CD4-positive, CD25-positive, alpha-beta regulatory T cell (primary cell): Measurements from ENCODE around the gene CAB39L. TPM values are rescaled to one million over a fixed set of nuclear protein-coding genes. Genes with fewer than 3 reads are reported as not detected.

Experiments
- ATAC-seq, 2 donors: fragments of 150-1000 bp; cut with Tn5 transposase; one replicate each; pipeline ENCODE4 v1.10.0; 2021; ENCODE audit warnings: low read depth in 2 of 2, moderate number of reproducible peaks in 2 of 2, moderate library complexity in 1 of 2
- DNase-seq, 3 donors: peaks; one replicate each; pipeline versions ENCODE4 v3.0.0 to v3.0.0-alpha.2; 2012 to 2022; ENCODE audit warnings: mixed read lengths in 1 of 3
- H3K27ac ChIP-seq: one replicate; pipeline ENCODE4 v1.7.0; 2013; ENCODE audit warnings: mild to moderate bottlenecking, low read length; ENCODE audit not compliant: insufficient read depth, poor library complexity, severe bottlenecking
- H3K27me3 ChIP-seq: one replicate; pipeline ENCODE4 v1.7.0; 2013; ENCODE audit warnings: low read length; ENCODE audit not compliant: control insufficient read depth, insufficient read depth
- H3K36me3 ChIP-seq: one replicate; pipeline ENCODE4 v1.7.0; 2013; ENCODE audit warnings: mild to moderate bottlenecking, low read length, moderate library complexity; ENCODE audit not compliant: control insufficient read depth, insufficient read depth
- H3K4me1 ChIP-seq: 2 replicates; pipeline ENCODE4 v1.7.0; 2013; ENCODE audit warnings: mild to moderate bottlenecking, low read length; ENCODE audit not compliant: insufficient read depth, control insufficient read depth, poor library complexity, severe bottlenecking
- H3K4me3 ChIP-seq: one replicate; pipeline ENCODE4 v1.7.0; 2013; ENCODE audit warnings: low read depth, mild to moderate bottlenecking, low read length, moderate library complexity
- H3K9me3 ChIP-seq, 2 experiments: 1 replicate in 1 of 2; 2 replicates in 1 of 2; pipeline ENCODE4 v1.7.0; 2013; ENCODE audit warnings: low read length in 2 of 2, mild to moderate bottlenecking in 1 of 2, moderate library complexity in 1 of 2; ENCODE audit not compliant: control insufficient read depth in 2 of 2
- H3K27ac Mint-ChIP-seq, 3 donors: one replicate each; pipeline ENCODE4 v1.8.0; 2020 to 2022; ENCODE audit warnings: mild to moderate bottlenecking in 3 of 3, mixed read lengths in 3 of 3, moderate library complexity in 2 of 3
- H3K27me3 Mint-ChIP-seq: one replicate; pipeline ENCODE4 v1.8.0; 2022; ENCODE audit warnings: mild to moderate bottlenecking, mixed read lengths
- H3K36me3 Mint-ChIP-seq: one replicate; pipeline ENCODE4 v1.8.0; 2020; ENCODE audit warnings: mixed read lengths
- H3K4me1 Mint-ChIP-seq, 4 donors: one replicate each; pipeline ENCODE4 v1.8.0; 2020 to 2022; ENCODE audit warnings: mixed read lengths in 4 of 4, mild to moderate bottlenecking in 1 of 4
- H3K4me3 Mint-ChIP-seq, 4 donors: one replicate each; pipeline ENCODE4 v1.8.0; 2020 to 2022; ENCODE audit warnings: mild to moderate bottlenecking in 4 of 4, mixed read lengths in 4 of 4, moderate library complexity in 3 of 4
- H3K9me3 Mint-ChIP-seq, 7 donors: one replicate each; pipeline ENCODE4 v1.8.0; 2020 to 2022; ENCODE audit warnings: mixed read lengths in 7 of 7, mild to moderate bottlenecking in 3 of 7, moderate library complexity in 2 of 7
- polyA plus RNA-seq, 4 donors: library from polyadenylated mRNA; unstranded; fragments of 300-500 nt; fragmentation: Illumina TruSeq; gene quantifications; one replicate each; pipeline ENCODE4 v1.2.3, GENCODE V29; 2021
- total RNA-seq: library from RNA; stranded (reverse); gene quantifications from one replicate; pipeline ENCODE4 v1.2.3, GENCODE V29; 2022

CAB39L gene
- total and polyA plus RNA-seq, 5 donors from 2014 or later = 3.0 to 13.9 (median 7.3) TPM

DNA sequence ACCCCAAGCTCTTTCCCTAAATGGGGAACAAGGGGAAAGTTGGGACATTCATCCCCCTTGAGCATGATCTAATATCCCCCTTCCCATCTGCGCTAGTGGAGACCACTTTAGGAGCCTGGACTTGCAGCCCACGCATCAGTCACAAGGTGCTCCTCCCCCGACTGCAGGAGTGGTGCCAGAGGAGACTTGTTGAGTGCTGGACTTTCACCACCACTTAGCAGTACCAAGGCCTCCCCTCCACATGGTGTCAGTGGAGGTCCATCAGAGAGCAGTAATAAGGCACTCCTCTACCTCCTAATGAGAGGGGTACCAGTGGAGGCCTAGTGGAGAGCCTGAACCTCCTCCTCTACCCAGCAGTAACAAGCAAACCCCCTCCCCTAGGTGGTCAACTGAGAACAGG is 22.5 kb downstream of the CAB39L start:
- H3K4me1 ChIP-seq = no peaks in the 10 kb centered on the region
- peak overlapping the region in 1 of 3 donors; percentile 26 for H3K27ac Mint-ChIP-seq
- H3K27me3 Mint-ChIP-seq = no peaks in the 10 kb centered on the region
- no peak overlapping the region for H3K4me3 ChIP-seq
- no peaks in the 10 kb centered on the region for H3K4me1 Mint-ChIP-seq
- no peak overlapping the region for H3K4me3 Mint-ChIP-seq
- H3K9me3 ChIP-seq = no peaks in the 10 kb centered on the region
- no peaks in the 10 kb centered on the region for H3K27me3 ChIP-seq
- H3K36me3 Mint-ChIP-seq = no peaks in the 10 kb centered on the region
- ATAC-seq (peak; percentile 40 to 68), DNase-seq (peak in 1 of 3 donors; percentile 56)
- H3K27ac ChIP-seq = no peak overlapping the region
- no peaks in the 10 kb centered on the region for H3K9me3 Mint-ChIP-seq
- H3K36me3 ChIP-seq = no peaks in the 10 kb centered on the region

DNA sequence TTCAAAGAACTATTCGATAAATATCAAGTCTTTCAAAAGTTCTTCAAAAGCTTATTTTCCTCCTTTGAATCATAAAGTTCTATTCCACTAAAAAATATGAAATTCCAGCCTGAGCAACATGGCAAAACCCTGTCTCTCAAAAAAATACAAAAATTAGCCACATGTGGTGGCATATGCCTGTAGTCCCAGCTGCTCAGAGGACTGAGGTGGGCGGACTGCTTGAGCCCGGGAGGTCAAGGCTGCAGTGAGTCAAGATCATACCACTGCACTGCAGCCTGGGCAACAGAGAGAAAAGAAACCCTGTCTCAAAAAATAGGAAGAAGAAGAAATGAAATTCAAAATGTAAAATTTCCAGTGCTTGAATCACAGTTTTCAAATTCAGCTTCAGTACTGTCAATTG is 24.6 kb downstream of the CAB39L start:
- Mint-ChIP-seq H3K9me3 (no peaks in the 10 kb centered on the region), H3K4me3 (no peak overlapping the region), H3K27me3 (no peaks in the 10 kb centered on the region), H3K27ac (no peak overlapping the region), H3K4me1 (no peaks in the 10 kb centered on the region), H3K36me3 (no peaks in the 10 kb centered on the region)
- Histone ChIP-seq H3K27me3 (no peaks in the 10 kb centered on the region), H3K36me3 (no peaks in the 10 kb centered on the region), H3K4me3 (no peak overlapping the region), H3K4me1 (no peaks in the 10 kb centered on the region), H3K27ac (no peak overlapping the region), H3K9me3 (no peaks in the 10 kb centered on the region)
- ATAC-seq (no peak), DNase-seq (no peak)

DNA sequence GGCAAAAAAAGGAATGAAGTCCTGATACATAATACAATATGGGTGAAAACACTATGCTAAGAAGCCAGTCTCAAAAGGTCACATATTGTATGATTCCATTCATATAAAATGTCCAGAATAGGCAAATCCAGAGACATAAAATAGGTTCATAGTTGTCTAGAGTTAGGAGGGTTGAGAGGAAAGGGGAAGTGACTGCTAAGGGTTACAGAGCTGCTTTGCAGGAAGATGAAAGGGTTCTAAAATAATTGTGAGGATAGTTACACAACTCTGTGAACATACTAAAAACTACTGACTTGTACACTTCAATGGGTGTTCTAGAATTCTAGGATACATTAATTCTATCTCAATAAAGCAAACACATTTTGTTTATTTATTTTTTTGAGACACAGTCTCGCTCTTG is 25.7 kb downstream of the CAB39L start:
- DNase-seq (no peak), ATAC-seq (no peak)
- peaks cover 8% of the 10 kb centered on the region for H3K27me3 Mint-ChIP-seq
- no peak overlapping the region for H3K27ac ChIP-seq
- H3K9me3 Mint-ChIP-seq = no peaks in the 10 kb centered on the region
- no peaks in the 10 kb centered on the region for H3K36me3 ChIP-seq
- no peaks in the 10 kb centered on the region for H3K9me3 ChIP-seq
- H3K36me3 Mint-ChIP-seq = no peaks in the 10 kb centered on the region
- no peaks in the 10 kb centered on the region for H3K27me3 ChIP-seq
- no peak overlapping the region for H3K4me3 Mint-ChIP-seq
- no peaks in the 10 kb centered on the region for H3K4me1 ChIP-seq
- H3K4me1 Mint-ChIP-seq = no peaks in the 10 kb centered on the region
- no peak overlapping the region for H3K4me3 ChIP-seq
- no peak overlapping the region for H3K27ac Mint-ChIP-seq

DNA sequence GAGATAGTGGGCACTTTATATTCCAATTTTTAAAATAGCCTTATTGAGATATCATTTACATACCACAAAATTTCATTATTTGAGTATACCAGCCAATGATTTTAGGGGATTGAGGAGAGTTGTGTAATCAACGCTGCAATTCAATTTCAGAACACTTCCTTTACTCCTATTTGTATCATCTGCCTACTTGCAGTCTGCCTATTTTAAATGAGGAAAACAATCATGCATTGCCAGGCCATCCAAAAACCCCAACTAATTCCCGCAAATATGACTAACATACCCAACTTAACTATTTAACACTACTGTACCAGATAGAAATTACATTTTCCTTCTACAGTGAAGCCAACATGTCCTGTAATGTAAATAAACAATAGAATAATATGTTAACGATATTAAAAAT is 26.7 kb downstream of the CAB39L start:
- no peaks in the 10 kb centered on the region for H3K36me3 Mint-ChIP-seq
- H3K36me3 ChIP-seq = no peaks in the 10 kb centered on the region
- peaks cover 9% of the 10 kb centered on the region for H3K27me3 Mint-ChIP-seq
- no peaks in the 10 kb centered on the region for H3K4me1 ChIP-seq
- H3K27me3 ChIP-seq = no peaks in the 10 kb centered on the region
- ATAC-seq (no peak), DNase-seq (no peak)
- H3K4me3 Mint-ChIP-seq = no peak overlapping the region
- H3K9me3 Mint-ChIP-seq = no peaks in the 10 kb centered on the region
- no peak overlapping the region for H3K27ac ChIP-seq
- H3K4me3 ChIP-seq = no peak overlapping the region
- H3K27ac Mint-ChIP-seq = no peak overlapping the region
- no peaks in the 10 kb centered on the region for H3K4me1 Mint-ChIP-seq
- no peaks in the 10 kb centered on the region for H3K9me3 ChIP-seq

DNA sequence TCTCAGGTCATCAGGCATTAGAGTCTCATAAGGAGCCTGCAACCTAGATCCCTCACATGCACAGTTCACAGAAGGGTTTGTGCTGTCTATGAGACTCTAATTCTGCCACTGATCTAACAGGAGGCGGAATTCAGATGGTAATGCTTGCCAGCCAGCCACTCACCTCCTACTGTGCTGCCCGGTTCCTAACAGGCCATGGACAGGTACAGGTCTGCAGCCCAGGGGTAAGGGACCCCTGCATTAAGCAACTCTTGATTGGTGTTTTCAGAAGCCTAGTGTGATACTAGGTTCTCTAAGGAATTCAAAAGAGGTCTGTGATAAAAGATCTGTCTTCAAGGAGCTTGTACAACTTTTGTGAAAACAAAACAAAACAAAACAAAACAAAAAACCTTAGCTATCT is 31.1 kb downstream of the CAB39L start:
- no peak overlapping the region for H3K4me3 ChIP-seq
- H3K27me3 ChIP-seq = no peaks in the 10 kb centered on the region
- Mint-ChIP-seq H3K27me3 (peaks cover 9% of the 10 kb centered on the region), H3K36me3 (peaks cover 2% of the 10 kb centered on the region), H3K9me3 (no peaks in the 10 kb centered on the region), H3K4me1 (peaks cover 0 to 5% (median 2%) of the 10 kb centered on the region in 4 donors), H3K4me3 (no peak overlapping the region), H3K27ac (no peak overlapping the region)
- no peaks in the 10 kb centered on the region for H3K4me1 ChIP-seq
- DNase-seq = no peak
- ATAC-seq = no peak
- H3K36me3 ChIP-seq = no peaks in the 10 kb centered on the region
- H3K9me3 ChIP-seq = no peaks in the 10 kb centered on the region
- H3K27ac ChIP-seq = no peak overlapping the region

DNA sequence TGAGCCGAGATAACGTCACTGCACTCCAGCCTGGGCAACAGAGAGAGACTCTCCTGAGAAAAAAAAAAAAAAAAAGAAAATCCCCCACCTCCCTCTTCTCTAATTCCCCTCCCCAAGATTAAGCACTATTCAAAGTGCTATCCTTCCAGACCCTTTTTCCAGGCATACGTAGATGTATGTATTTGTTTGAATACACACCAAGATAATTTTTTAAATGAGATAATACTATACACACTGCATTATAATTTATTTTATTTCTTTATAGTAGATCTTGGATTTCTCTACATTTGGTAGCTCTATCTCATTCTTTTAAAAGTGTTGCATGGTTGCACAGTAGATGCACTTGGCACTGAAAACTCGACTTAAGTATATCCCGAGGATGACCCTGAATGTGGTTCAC is 32.5 kb downstream of the CAB39L start:
- Mint-ChIP-seq H3K27me3 (peaks cover 9% of the 10 kb centered on the region), H3K9me3 (peaks cover 0 to 1% (median 0%) of the 10 kb centered on the region in 7 donors), H3K4me1 (peaks cover 0 to 5% (median 2%) of the 10 kb centered on the region in 4 donors), H3K27ac (no peak overlapping the region), H3K36me3 (peaks cover 3% of the 10 kb centered on the region), H3K4me3 (no peak overlapping the region)
- no peaks in the 10 kb centered on the region for H3K9me3 ChIP-seq
- no peak overlapping the region for H3K27ac ChIP-seq
- no peak for ATAC-seq
- H3K36me3 ChIP-seq = no peaks in the 10 kb centered on the region
- DNase-seq = no peak
- no peaks in the 10 kb centered on the region for H3K4me1 ChIP-seq
- H3K4me3 ChIP-seq = no peak overlapping the region
- no peaks in the 10 kb centered on the region for H3K27me3 ChIP-seq

DNA sequence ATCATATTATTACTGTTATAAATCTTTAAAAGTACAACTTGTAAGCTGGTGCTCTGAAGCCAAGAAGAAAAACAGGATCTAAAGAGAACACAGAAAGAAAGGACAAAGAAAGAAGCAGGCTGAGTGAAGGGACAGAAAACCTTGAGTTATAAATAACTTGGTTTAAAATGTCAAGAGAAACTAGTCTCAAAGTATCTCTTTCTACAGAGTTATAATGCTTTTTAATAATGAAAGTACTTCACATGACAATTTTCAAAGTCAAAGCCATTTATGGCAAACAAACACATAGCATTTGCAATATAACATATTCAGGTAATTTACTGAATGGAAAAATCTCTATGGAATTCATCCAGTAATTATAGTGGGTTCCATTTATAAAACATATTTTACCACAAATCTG is 33.4 kb downstream of the CAB39L start:
- Histone ChIP-seq H3K27ac (no peak overlapping the region), H3K4me1 (no peaks in the 10 kb centered on the region), H3K9me3 (no peaks in the 10 kb centered on the region), H3K4me3 (no peak overlapping the region), H3K36me3 (no peaks in the 10 kb centered on the region), H3K27me3 (no peaks in the 10 kb centered on the region)
- DNase-seq (no peak), ATAC-seq (no peak)
- Mint-ChIP-seq H3K4me1 (peaks cover 0 to 5% (median 2%) of the 10 kb centered on the region in 4 donors), H3K4me3 (no peak overlapping the region), H3K27me3 (peaks cover 9% of the 10 kb centered on the region), H3K9me3 (peaks cover 0 to 5% (median under 1%) of the 10 kb centered on the region in 7 donors), H3K27ac (no peak overlapping the region), H3K36me3 (peaks cover 3% of the 10 kb centered on the region)

DNA sequence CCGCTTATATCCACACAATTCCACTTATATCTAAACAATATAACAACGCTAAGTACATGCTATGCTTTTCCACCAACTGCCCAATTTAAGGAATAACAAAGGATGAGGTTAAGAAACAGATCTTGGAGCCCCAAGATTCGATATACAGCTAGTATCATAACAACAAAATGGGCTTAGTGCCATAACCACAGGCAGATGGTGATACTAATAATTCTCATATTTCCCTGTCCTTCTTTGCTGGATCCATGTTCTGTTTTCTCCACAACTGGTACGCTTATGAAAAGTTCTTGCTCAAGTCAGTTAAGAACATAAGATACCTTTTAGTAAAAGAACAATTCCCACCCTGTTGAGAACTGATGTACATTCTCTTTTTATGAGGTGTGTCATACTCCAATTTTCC is 33.9 kb downstream of the CAB39L start:
- no peak for DNase-seq
- no peak for ATAC-seq
- H3K27me3 ChIP-seq = no peaks in the 10 kb centered on the region

More for the DNA sequence above, 33.9 kb downstream of the CAB39L start:
- H3K4me1 ChIP-seq = no peaks in the 10 kb centered on the region
- Mint-ChIP-seq H3K9me3 (peaks cover 0 to 10% (median 3%) of the 10 kb centered on the region in 7 donors), H3K27ac (no peak overlapping the region), H3K27me3 (peaks cover 9% of the 10 kb centered on the region), H3K4me1 (peaks cover 0 to 5% (median 2%) of the 10 kb centered on the region in 4 donors), H3K36me3 (peaks cover 5% of the 10 kb centered on the region), H3K4me3 (no peak overlapping the region)
- no peak overlapping the region for H3K27ac ChIP-seq
- H3K4me3 ChIP-seq = no peak overlapping the region
- H3K9me3 ChIP-seq = peaks cover under 1 to 4% of the 10 kb centered on the region in 2 experiments
- H3K36me3 ChIP-seq = no peaks in the 10 kb centered on the region
